GM19324 (cell line): ENCODE results near the gene C14orf180.

Source experiments
- ATAC-seq: cut with Tn5 transposase; IDR thresholded peaks from one replicate; pipeline ENCODE4 v1.9.1; 2021; ENCODE audit warnings: mild to moderate bottlenecking, moderate library complexity; ENCODE audit not compliant: unreplicated experiment, low FRiP score

C14orf180 gene

GRCh38 chr14:104549536-104550339, 29.8 kb upstream of the C14orf180 start:
- ATAC-seq: no peak

- ATAC-seq: no peak
Observed at GRCh38 chr14:104550340-104550860, 29.2 kb upstream of the C14orf180 start.

GRCh38 chr14:104550861-104551728, 28.5 kb upstream of the C14orf180 start:
- no peak for ATAC-seq

- ATAC-seq: no peak
Observed at GRCh38 chr14:104551851-104552737, 27.5 kb upstream of the C14orf180 start.

- no peak for ATAC-seq
Observed at GRCh38 chr14:104552738-104553125, 26.8 kb upstream of the C14orf180 start.

- ATAC-seq: no peak
Observed at GRCh38 chr14:104553166-104554087, 26.1 kb upstream of the C14orf180 start.

- no peak for ATAC-seq
Observed at GRCh38 chr14:104554088-104554607, 25.4 kb upstream of the C14orf180 start.

- ATAC-seq: no peak
Observed at GRCh38 chr14:104554608-104555429, 24.7 kb upstream of the C14orf180 start.

GRCh38 chr14:104555430-104556255, 23.9 kb upstream of the C14orf180 start:
- no peak for ATAC-seq

GRCh38 chr14:104556256-104557021, 23.1 kb upstream of the C14orf180 start:
- ATAC-seq: no peak

GRCh38 chr14:104557086-104557485, 22.5 kb upstream of the C14orf180 start:
- ATAC-seq: no peak

- no peak for ATAC-seq
Observed at GRCh38 chr14:104557766-104558165, 21.8 kb upstream of the C14orf180 start.

GRCh38 chr14:104558231-104559027, 21.1 kb upstream of the C14orf180 start:
- ATAC-seq: no peak

GRCh38 chr14:104559028-104559803, 20.3 kb upstream of the C14orf180 start:
- no peak for ATAC-seq
